ENCODE data around the gene PRCC. TPM values are rescaled to one million over a fixed set of nuclear protein-coding genes. Genes with fewer than 3 reads are reported as not detected.

The PRCC gene
- total and polyA plus RNA-seq, 2 of the 13 experiments (the other 11 are each of a cell fraction or from before 2014, with no cell fraction given) = 24.2 to 40.5 TPM

DNA sequence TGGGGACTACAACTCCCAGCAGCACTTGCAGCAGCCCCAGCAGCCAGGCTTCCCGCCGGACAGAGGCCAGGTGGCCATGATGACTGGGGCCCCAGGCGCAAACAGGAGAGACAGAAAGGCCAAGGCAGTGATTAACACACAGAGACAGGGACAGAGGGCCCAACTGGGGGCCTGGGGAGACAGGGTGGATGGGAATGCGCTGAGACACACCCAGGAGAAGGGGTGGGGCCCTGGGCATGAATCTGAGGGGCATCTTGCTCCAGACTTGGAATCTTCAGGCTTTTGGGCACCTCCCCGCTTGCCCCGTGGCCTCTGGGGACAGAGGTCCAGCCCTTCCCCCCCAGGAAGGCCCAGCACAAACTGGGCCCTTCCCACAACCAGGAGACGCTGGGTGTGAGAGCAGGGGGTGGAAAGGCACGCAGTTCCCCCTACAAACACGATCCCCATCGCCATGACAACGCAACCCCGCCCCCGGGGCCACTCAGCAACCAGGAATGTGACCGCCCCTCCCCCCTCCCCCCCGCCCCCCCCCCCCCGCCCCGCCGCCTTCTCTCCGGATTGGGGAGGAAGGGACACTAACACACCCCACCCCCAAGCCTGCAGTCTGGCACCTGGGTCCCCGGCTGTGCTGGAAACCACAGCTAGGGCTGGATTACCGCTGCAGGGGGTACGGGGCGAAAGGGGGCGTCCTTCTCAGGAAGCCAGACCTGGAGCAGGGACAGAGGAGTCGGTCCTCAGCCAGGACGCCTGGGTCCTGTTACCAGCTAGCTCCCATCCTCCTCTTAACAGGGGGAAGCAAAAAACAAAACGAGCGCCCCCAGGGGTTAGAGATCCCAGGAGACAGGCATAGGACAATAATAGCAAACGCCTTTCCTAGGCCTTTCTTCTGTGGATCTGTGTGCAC lies 20.4 kb upstream of the PRCC start (continued):
- TF ChIP-seq, protein P1, sequence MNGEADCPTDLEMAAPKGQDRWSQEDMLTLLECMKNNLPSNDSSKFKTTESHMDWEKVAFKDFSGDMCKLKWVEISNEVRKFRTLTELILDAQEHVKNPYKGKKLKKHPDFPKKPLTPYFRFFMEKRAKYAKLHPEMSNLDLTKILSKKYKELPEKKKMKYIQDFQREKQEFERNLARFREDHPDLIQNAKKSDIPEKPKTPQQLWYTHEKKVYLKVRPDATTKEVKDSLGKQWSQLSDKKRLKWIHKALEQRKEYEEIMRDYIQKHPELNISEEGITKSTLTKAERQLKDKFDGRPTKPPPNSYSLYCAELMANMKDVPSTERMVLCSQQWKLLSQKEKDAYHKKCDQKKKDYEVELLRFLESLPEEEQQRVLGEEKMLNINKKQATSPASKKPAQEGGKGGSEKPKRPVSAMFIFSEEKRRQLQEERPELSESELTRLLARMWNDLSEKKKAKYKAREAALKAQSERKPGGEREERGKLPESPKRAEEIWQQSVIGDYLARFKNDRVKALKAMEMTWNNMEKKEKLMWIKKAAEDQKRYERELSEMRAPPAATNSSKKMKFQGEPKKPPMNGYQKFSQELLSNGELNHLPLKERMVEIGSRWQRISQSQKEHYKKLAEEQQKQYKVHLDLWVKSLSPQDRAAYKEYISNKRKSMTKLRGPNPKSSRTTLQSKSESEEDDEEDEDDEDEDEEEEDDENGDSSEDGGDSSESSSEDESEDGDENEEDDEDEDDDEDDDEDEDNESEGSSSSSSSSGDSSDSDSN (CRISPR knock-in tag; IDR thresholded peaks at IDR 0.05) = no peak; the same call in 1 of the 2 replicates
- TF ChIP-seq, protein P2, sequence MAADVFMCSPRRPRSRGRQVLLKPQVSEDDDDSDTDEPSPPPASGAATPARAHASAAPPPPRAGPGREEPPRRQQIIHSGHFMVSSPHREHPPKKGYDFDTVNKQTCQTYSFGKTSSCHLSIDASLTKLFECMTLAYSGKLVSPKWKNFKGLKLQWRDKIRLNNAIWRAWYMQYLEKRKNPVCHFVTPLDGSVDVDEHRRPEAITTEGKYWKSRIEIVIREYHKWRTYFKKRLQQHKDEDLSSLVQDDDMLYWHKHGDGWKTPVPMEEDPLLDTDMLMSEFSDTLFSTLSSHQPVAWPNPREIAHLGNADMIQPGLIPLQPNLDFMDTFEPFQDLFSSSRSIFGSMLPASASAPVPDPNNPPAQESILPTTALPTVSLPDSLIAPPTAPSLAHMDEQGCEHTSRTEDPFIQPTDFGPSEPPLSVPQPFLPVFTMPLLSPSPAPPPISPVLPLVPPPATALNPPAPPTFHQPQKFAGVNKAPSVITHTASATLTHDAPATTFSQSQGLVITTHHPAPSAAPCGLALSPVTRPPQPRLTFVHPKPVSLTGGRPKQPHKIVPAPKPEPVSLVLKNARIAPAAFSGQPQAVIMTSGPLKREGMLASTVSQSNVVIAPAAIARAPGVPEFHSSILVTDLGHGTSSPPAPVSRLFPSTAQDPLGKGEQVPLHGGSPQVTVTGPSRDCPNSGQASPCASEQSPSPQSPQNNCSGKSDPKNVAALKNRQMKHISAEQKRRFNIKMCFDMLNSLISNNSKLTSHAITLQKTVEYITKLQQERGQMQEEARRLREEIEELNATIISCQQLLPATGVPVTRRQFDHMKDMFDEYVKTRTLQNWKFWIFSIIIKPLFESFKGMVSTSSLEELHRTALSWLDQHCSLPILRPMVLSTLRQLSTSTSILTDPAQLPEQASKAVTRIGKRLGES (CRISPR knock-in tag; IDR thresholded peaks at IDR 0.05; ENCODE audit: borderline replicate concordance) = no peak
- TF ChIP-seq CHD2 (IDR thresholded peaks at IDR 0.05; ENCODE audit: low read depth, low read length) (no peak), ZNF747 (CRISPR knock-in tag; IDR thresholded peaks at IDR 0.05; ENCODE audit: borderline replicate concordance) (peak; percentile 47; the same call in 1 of the 2 replicates), MEIS1 (CRISPR knock-in tag; IDR thresholded peaks at IDR 0.05; ENCODE audit: borderline replicate concordance) (no peak), ZNF605 (CRISPR knock-in tag; IDR thresholded peaks at IDR 0.05) (no peak), CBX2 (IDR thresholded peaks at IDR 0.05; ENCODE audit: low read depth, low read length) (no peak), CBX2 (CRISPR knock-in tag; IDR thresholded peaks at IDR 0.05; ENCODE audit: low read depth) (no peak), ADNP (CRISPR knock-in tag; IDR thresholded peaks at IDR 0.05) (no peak), ZNF547 (CRISPR knock-in tag; IDR thresholded peaks at IDR 0.05) (no peak), ZNF333 (CRISPR knock-in tag; IDR thresholded peaks at IDR 0.05; ENCODE audit: borderline replicate concordance) (no peak), AGO1 (IDR thresholded peaks at IDR 0.05; ENCODE audit: low read depth, low read length, poor library complexity, severe bottlenecking) (no peak), CENPX (CRISPR knock-in tag; IDR thresholded peaks at IDR 0.05) (no peak), MXD4 (CRISPR knock-in tag; IDR thresholded peaks at IDR 0.05) (no peak), ZNF446 (CRISPR knock-in tag; IDR thresholded peaks at IDR 0.05) (no peak)
- TF ChIP-seq, protein P3, sequence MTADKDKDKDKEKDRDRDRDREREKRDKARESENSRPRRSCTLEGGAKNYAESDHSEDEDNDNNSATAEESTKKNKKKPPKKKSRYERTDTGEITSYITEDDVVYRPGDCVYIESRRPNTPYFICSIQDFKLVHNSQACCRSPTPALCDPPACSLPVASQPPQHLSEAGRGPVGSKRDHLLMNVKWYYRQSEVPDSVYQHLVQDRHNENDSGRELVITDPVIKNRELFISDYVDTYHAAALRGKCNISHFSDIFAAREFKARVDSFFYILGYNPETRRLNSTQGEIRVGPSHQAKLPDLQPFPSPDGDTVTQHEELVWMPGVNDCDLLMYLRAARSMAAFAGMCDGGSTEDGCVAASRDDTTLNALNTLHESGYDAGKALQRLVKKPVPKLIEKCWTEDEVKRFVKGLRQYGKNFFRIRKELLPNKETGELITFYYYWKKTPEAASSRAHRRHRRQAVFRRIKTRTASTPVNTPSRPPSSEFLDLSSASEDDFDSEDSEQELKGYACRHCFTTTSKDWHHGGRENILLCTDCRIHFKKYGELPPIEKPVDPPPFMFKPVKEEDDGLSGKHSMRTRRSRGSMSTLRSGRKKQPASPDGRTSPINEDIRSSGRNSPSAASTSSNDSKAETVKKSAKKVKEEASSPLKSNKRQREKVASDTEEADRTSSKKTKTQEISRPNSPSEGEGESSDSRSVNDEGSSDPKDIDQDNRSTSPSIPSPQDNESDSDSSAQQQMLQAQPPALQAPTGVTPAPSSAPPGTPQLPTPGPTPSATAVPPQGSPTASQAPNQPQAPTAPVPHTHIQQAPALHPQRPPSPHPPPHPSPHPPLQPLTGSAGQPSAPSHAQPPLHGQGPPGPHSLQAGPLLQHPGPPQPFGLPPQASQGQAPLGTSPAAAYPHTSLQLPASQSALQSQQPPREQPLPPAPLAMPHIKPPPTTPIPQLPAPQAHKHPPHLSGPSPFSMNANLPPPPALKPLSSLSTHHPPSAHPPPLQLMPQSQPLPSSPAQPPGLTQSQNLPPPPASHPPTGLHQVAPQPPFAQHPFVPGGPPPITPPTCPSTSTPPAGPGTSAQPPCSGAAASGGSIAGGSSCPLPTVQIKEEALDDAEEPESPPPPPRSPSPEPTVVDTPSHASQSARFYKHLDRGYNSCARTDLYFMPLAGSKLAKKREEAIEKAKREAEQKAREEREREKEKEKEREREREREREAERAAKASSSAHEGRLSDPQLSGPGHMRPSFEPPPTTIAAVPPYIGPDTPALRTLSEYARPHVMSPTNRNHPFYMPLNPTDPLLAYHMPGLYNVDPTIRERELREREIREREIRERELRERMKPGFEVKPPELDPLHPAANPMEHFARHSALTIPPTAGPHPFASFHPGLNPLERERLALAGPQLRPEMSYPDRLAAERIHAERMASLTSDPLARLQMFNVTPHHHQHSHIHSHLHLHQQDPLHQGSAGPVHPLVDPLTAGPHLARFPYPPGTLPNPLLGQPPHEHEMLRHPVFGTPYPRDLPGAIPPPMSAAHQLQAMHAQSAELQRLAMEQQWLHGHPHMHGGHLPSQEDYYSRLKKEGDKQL (CRISPR knock-in tag; IDR thresholded peaks at IDR 0.05; ENCODE audit: low read depth) = 0 out of 2 replicates have a peak, but pooled peaks have one; percentile 7
- TF ChIP-seq, protein P4, sequence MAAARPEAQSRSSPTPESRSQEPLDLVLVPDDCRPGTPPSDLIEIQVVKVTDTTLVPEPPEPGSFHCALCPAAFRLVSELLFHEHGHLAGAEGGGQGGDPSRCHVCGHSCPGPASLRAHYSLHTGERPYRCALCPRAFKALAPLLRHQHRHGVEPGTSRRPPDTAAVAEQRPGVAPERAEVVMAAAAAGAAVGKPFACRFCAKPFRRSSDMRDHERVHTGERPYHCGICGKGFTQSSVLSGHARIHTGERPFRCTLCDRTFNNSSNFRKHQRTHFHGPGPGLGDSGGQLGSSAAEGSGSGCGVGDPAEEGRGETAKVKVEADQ (CRISPR knock-in tag; IDR thresholded peaks at IDR 0.05; ENCODE audit: borderline replicate concordance) = no peak
